ENCODE data around the gene PITPNM1.

Gene PITPNM1

DNA sequence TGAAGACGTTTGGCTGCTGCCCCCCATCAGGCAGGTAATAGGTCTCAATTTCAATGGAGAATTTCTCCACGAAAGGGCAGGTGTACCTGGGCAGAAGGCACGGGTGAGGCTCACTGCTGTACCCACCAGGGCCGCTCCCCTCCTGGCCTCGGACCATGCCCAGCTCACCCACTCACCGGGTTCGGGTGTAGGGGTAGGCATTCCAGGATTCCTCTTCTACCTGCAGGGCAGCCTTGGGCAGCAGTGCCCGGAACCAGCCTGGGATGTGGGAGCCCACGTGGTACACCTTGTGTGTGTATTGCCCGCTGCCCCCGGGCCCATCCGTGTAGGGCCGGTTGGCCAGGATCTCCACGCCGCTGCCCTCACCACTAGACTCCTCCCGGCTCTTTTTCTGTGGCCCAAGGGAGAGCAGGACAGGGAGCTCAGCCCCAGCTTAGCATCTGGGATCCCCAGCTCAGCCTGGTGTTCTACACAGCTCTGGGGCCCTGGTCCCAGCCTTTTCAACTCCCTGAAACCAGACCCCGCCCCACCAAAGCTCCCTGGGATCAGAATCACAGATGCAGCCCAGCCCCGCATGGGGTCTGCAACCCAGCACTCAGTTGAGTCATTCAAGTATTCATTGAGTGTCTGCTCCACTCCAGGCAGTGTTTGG is 2.7 kb downstream of the PITPNM1 start:
- DNase-seq, result no peak

DNA sequence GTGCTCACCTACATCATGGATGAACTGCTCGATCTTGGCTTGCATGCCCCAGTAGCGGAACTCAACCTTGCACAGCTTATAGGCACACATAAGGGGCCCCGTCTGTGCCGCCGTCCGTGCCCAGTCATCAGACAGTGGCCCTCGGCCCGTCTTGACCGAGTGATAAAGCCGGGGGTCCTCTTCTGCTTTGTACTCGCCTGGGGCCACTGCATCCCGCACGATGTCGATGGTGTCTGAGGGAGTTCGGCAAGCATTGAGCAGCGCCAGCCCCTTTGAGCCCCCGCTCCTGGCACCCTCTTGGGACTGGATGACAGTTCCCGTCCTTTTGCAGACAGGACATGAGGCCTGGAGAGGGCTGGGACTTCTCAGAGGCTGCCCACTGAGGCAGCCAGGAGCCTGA is 3.3 kb downstream of the PITPNM1 start:
- no peak for DNase-seq

DNA sequence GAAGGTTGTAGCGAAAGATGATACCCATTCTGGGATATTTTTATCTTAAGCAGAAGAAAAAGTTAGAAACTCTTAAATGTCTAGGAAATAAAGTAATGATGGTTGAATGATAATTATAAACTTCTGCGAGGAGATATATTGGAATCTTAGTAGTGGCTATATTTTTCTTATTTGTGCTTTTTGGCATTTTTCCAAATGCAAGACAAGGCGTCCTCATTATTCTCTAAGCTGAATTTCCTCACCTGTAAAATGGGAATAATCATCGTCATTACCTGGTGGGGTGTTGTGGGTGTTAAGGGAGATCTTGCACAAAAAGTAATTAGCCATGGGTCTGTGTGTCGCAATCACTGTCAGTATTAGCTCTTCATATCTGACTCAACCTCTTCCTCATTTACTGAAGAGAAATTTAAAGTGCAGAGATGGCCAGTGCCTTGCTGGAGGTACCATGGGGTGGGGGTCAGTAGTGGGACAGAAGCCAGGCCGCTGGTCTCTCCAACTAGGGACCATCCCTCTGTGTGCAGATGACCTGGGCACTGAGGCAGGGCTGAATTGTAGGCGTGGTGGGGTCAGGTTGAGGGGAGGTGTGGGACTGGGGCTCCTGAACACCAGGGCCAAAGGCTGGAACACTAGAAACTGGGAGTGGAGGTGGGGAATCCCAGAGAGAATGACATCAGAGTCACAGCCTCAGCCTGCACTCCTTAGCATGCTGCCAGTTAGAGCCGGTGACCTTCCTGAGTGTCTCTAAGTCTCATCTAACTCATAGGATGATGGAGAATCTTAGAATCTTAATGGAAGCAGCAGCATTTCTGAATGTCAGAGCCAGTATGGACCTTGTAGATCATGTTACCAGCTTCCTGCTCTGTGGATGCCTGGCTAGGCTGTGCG is 4.1 kb downstream of the PITPNM1 start:
- DNase-seq, result no peak

DNA sequence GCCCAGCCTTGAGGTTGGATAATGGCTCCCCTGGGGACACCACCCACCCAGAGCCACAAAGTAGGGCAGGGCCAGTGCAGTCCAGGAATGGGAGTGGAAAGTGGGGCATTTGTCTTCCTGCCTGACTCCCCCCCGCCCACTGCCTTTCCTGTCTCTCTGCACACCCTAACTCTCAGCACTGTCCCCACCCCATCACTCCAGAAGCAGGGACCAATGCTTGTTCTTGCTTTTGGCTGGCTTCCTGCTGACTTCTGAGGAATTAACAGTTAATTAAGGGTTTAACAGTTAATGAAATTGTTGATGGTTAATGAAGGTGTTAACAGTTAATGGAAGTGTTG is 4.7 kb downstream of the PITPNM1 start:
- no peak for DNase-seq

DNA sequence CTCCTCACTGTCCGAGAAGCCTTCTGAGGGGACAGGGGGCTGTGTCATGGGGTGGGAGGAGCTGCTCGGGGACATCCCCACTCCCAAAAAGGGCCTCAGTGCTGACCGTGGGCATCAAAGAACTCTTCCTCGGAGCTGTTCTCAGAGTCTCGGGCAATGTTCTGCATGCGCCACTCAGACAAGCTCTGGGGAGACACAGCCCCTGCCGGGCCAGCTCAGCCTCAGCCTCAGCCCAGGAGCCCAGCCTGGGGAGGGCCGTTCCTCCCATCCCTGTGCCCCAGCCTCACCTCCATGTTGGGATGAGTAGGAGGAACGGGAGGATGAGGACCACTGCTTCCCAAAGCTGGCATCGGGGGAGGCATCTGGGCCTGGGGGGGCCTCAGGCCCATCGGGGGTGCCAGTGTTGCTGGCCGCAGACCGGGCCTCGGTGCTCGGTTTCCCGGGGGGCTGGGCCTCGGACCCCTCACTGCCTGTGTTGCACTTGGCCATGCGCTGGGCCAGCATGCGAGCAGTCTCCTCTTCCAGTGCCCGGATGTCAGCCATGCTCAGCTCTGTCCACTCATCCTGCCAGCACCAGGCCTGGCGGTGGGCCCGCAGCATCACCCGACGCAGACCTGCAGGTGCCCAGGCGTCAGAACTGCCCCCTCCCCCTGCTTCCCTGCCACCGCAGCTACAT is 5.2 kb downstream of the PITPNM1 start:
- DNase-seq, result no peak

DNA sequence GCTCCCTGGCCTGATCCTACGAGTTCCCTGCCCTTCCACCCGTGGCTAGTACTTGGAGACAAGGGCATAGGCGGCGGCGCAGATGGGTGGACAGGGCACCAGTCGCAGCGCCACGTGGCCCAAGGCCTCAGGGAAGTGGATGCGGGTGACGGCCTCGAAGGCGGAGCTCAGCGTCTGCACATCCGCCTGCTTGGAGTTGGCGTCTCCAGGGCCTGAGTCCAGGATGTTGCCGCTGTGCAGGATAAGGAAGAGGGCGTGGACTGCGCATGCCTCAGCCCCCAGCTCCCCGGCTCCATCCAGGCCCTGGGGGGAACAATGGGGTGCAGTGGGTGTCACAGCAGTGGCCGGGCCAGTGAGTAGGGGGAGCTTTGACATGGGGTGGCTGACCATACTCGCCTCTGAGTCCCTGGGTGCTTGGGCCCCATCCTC is 6.6 kb downstream of the PITPNM1 start:
- no peak for DNase-seq

DNA sequence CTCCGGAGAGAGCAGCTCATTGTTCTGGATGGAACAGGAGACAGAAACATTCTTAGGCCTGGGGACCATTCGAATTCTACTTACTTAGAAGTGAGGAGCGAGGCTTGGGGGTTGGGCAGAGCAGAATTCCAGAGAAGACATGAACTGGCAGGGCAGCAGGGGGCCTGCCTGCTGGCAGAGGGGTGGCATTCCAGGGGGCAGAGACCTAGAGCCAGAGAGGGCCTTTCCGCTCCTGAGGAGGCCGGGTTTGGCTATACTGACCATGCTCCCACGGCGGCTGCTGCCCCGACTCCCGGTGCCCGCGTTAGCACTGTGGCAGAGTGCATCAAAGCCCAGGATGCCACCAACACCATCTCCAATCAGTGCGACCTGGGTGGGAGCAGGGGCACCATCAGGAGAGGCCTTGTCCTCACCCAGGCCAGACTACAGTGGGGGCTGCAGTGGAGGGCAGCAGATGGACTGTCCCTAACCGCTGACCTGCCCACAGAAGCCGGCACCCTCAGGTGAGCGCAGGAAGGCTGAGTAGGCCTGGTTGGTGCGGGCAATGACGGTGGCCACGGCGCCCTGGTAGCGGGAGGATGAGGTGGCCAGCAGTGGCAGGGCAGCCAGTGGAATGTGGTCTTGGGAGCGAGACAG is 7.4 kb downstream of the PITPNM1 start:
- DNase-seq, result no peak

DNA sequence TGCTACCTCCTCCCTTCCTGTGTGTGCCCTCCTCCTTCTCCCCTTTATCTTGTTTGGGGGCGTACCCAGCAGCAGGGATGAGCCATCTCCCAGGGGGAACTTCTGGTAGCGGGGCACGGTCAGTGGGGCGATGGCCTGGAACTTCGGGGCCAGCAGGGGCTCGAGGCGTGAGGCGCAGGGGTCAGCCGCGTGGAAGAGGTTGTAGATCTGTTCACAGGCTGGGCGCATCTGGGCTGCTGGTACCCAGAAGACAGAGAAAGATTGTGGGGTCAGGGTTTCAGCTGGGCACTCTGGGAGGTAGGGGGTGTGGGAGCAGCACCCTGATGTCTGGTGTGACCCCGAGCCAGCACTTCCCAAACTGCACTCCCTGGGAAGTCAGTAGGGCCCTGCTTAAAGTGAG is 9.1 kb downstream of the PITPNM1 start:
- DNase-seq, result no peak

DNA sequence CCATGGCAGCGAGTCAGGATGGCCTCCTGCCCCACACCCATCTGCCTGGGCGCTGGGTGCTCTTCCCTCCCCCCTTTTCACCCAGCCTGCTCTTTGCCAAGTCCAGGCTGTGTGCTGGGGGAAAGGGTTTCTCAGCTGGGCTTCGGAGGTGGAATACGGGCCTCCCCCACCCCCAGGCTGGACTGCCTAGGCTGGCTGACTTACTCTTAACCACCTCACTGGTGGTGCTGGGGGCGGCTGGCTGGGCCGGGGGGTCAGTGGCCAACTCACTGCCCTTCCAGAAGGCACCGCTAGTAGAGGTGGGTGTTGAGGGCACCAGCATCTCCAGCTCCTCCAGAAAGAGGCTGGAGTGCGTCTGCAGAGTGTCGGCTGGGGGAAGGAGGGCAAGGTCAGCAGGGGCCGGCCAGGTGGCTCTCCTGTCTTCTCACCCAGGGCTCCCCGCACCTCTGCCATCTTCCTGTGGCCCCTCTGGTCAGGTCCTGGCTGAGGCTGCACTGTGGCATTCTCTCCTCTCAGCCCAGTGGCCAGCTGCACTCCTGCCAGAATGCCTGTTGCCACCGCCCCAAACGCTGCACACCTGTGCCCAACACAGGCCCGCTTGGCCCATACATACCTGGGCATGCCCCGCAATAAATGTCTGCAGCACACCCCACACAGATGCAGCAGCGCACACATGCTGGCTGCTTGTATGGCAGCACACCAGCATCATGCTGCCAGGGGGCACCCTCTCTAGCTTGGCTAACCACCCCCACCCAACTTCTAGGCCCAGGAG is 9.7 kb downstream of the PITPNM1 start:
- no peak for DNase-seq

DNA sequence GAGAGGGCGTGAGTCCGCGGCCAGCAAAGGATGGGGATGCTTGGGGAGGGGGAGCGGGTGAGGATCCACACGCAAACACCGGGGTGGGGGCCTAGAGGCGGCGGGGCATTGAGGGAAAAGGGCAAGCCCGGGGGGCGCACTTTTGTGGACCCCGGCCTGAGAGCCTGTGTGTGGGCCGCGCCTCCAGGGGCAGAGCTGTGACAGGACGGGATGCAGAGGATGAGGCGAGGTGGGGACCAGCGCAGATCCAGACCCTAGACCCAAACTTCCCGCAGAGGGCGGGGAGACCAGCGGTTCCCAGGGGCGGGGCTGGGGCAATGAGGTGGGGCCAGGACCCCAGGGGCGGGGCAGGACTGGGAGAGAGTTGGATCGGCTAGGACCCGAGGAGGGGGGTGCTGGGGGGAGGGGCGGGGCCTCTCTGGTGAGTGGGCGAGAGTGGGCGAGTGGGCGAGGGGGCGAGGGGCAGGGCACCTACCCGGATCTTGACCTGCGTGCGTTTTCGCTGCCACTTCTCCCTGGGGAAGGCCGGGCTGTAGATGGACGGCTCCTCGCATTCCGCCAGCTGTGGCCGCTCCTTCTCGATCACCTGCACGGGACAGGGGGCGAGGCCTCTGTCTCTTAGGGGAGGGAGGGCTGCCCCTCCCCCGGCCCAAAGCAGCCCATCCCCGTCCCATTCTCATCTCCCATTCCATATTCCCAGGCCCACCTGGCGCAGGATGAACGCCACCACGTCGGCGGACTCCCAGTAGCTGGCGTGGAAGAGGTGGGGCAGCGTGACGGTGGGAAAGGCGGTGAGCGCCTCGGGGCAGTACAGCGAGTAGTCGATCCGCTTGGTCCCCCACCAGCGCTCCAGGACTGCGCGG is 10.6 kb downstream of the PITPNM1 start:
- DNase-seq, result no peak

DNA sequence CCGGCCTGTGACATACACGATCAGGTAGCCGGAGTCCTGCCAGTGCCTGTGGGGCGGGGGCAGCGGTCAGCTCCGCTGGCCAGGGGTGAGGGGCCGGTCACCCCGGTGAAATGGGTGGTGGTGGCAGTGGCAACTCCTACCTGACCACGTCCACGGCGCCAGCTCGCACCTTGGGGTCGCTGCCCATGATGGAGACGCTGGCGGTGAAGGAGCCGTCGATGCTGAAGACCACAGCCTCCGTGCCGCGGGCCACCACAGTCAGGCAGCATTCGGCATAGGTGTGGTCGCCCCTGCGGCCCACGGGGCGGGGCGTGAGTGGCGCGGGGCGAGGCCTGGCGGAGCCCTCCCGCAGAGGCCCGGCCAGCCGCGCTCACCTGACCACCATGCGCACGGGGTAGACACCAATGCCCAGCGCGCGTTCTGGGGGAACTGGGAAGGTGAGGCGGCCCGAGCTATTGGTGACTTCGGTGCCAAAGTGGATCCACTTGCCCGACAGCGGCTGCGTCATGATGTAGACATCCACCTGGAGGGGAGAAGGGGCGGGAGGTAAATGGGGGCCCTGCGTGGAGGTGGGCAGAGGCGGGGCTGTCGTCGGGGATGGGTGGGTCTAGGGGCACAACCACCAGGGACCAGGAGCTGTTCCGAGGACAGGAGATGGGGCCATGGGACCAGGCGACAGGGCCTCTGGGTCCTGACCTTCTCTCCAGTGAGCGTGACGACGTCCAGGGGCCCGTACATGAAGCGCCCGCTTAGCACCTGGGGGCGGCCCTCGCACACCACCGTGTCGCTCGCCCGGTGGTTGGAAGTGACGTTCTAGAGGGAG is 11.4 kb downstream of the PITPNM1 start:
- no peak for DNase-seq

DNA sequence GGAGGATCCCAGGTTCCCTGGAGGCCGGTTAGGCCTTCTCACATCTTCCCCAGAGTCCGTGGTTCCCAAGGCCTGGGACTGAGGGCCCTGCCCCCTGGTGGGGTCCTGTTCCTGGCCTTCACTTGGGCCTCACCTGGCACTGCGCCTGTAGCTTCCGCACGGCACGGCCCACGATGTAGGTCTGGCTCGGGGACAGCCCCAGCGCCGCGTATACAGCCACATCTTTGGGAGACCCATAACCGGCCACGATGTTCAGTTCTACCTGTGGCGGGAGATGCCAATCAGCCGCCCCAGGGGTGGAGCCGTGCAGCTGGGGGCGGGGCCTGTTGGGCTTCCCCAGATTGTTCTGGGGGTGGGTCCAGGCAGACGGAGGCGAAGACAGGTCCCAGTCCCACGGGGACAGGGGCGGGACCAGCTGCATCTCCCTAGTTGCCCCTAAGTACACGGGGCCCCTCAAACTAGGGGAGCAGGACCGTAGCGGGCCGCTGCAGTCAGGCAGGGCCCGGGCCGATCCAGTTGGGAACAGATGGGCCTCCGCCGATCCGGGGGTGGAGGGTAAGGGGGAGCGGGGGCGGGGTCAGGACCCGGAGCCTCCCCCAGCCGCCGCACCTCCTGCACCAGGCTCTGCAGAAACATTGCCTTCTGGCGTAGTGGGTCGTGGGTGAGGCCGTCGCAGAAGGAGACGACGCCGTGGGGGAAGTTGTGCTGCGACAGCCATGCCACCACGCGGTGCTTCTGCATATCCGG is 12.2 kb downstream of the PITPNM1 start:
- DNase-seq, result no peak

DNA sequence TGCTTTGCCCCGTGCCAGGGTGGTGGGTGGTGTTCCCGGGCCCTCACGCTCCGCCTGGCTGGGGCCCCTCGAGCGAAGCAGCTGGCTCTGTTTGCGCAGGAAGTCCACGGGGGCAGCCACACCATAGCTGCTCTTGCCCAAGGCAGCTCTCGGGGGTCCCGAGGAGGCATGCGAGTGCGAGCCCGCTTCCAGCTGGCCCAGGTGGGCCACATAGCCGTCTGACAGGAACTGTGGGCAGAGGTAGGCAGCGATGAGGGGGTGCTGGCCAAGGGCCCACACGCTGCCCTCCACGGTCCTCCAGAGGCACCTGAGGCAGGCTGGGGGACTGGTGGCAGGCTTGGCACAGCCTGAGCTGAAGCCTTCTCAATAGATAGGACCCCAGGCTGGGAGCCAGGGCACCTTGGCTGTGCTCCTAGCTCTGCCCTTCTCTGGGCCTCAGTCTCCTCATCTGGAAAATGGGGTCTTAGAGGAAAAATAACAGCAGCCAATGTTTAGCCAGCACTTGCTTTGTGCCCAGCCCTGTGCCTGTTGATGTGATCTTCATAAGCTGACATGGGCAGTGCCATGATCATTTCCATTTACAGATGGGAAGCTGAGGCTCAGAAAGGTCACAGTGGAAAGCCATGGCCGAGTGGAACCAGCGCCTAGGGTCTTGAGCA is 13.0 kb downstream of the PITPNM1 start:
- DNase-seq, result no peak

DNA sequence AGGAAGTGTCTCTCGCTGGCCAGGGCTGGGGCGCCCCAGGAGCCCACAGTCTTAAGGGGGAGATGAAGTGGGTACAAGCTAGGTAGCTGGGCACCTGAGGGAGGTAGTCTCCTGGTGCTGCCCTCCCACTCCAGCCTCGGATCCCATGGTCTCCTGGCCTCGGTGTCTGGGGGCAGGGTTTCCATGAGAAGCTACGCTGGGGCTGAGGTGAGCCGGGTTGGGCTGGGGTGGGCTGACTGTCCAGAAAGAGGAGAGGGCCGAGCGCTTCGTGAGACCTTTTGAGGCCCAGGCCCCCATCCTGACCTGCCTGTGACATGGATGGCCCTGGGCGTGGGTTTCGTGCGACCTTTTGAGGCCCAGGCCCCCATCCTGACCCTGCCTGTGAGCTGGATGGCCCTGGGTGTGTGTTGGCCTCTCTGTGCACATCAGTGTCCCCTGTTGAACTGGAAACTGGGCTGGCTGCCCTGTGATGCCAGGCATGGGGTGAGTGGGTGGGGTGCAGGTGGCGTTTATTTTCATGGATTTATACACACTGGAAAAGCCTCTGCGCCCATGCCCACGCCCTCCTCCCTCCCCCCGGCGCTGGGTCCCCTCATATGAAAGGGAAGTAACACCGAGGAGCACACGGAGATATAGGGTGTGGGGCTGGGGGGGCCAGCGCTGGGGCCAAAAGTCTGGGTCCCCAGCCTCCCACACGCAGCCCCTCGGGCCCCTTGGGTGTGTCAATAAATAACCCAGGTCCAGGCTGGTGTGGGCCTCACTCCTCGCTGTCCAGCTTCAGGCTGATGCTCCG is 13.7 kb downstream of the PITPNM1 start:
- no peak for DNase-seq

DNA sequence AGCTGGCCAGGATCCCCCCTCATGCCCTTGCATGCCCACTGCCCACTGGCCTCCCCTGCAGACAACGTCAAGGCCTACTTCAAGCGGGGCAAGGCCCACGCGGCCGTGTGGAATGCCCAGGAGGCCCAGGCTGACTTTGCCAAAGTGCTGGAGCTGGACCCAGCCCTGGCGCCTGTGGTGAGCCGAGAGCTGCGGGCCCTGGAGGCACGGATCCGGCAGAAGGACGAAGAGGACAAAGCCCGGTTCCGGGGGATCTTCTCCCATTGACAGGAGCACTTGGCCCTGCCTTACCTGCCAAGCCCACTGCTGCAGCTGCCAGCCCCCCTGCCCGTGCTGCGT is 14.5 kb downstream of the PITPNM1 start:
- no peak for DNase-seq

DNA sequence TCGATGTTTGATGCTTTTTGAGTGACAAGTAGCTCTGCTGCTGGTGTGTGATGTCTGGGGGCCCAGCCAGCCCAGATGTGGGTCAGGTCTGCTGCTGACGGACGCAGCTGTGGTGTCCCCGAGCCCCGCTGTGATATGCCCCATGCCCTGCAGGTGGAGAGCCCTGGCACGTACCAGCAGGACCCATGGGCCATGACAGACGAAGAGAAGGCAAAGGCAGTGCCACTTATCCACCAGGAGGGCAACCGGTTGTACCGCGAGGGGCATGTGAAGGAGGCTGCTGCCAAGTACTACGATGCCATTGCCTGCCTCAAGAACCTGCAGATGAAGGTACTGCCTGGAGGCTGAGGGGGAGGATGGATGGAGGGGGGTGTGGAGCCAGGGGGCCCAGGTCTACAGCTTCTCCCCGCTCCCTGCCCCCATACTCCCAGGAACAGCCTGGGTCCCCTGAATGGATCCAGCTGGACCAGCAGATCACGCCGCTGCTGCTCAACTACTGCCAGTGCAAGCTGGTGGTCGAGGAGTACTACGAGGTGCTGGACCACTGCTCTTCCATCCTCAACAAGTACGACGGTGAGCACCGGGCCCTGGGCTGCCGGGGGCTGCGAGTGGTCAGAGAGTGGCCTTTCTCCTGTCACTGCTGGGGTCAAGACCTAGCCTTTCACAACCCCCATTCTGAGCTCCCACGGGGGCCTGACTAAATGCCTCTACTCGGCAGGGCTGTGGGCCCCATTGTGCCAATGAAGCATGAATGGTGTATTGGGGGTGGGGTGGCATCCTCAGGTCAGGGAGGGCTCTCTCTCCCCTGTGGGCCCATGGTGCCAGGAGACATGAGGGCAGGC is 15.1 kb downstream of the PITPNM1 start:
- DNase-seq, result no peak

DNA sequence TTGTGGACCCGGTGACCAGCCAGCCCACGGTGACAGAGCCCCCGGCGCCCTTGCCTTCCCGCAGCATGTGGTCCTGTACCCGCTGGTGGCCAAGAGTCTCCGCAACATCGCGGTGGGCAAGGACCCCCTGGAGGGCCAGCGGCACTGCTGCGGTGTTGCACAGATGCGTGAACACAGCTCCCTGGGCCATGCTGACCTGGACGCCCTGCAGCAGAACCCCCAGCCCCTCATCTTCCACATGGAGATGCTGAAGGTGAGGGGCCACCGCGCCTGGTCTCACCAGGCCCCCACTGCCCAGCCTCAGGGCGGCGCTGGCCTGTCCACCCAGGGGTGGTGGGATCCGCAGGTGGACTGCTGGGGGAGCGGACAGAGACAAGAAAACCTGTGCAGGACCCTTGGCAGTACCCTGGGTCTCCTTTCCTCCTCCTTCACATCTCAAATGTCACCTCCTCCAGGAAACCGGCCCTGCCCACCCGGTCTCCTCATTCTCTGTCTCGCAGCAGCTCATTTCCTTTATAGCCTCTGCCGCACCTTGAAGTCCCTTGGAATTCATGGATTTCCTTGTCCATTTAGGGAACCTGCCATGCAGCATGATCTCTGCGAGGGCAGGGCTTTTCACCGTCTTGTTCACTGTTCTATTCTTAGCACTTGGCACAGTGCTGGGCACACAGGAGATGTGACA is 15.8 kb downstream of the PITPNM1 start:
- DNase-seq, result no peak

All from midbrain (tissue), 1 donor.